ENCODE data around the gene ZNFX1.
"Not testable (repeated sequence)": the region's sequence is repeated elsewhere in the genome, so short reads cannot be mapped to it uniquely, and the experiment has no call there.

The ZNFX1 gene

GRCh38 chr20:49203011-49203410 lies 74.8 kb downstream of the ZNFX1 start:
- no peak for DNase-seq

GRCh38 chr20:49199729-49200293 lies 78.0 kb downstream of the ZNFX1 start:
- no peak for DNase-seq

DNA sequence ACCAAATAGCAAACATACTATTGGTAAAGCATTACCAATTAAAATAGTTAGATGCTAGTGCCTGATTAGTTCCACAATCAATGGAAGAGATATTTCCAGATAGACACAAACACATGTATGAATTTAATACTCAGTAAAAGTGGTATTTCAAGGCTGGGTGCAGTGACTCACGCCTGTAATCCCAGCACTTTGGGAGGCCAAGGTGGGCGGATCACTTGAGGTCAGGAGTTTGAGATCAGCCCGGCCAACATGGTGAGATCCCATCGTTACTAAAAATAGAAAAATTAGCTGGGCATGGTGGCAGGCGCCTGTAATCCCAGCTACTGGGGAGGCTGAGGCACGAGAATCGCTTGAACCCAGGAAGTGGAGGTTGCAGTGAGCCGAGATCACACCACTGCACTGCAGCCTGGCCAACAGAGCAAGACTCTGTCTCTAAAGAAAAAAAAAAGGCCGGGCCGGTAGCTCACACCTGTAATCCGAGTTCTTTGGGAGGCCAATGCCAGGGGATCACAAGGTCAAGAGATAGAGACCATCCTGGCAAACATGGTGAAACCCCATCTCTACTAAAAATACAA lies 84.8 kb downstream of the ZNFX1 start:
- DNase-seq: not testable (repeated sequence)
